ENCODE measurements around the gene CARMIL3. TPM values are rescaled to one million over a fixed set of nuclear protein-coding genes. Genes with fewer than 3 reads are reported as not detected.

Gene CARMIL3
- total and polyA plus RNA-seq, 2 experiments from 2014 or later = 3.7 to 11.8 TPM

DNA sequence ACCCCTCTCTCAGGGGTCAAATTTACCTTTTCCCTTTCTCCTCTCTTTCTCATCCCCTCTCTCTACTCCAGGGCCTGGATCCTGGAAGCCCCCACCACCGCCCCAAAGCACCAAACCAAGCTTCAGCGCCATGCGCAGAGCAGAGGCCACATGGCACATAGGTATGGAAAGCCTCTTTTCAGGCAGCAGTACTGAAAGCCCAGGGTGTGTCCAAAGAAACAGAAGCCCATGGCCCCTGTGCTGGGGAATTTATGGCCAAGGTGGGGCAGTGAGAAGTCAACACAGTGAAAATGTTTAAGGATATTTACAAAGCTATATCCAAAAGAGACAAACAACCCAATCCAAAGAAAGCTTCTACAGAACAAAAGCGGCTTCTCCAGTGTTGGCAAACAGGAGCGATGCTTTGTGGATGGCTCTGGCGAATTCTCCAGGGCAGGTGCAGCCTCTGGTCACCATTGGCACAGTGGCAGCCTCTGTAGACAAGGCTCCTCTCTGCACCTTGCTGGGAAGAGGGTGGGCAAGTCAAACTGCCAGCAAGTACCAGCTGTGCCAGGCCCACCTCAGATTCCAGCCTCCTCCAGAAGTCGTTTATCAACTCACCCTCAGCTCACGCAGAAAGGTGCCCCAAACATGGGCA is 14.8 kb downstream of the CARMIL3 start:
- Histone ChIP-seq H3K27ac (ENCODE audit: low read depth) (no peak overlapping the region), H3K9me2 (ENCODE audit: insufficient read depth) (no peaks in the 10 kb centered on the region), H3F3A (replicated peaks; ENCODE audit: low read depth) (no peaks in the 10 kb centered on the region), H3K79me2 (replicated peaks; ENCODE audit: insufficient read depth) (no peaks in the 10 kb centered on the region), H3K4me1 (ENCODE audit: insufficient read depth) (no peaks in the 10 kb centered on the region), H3K4me2 (no peak overlapping the region), H3K36me3 (ENCODE audit: insufficient read depth) (no peaks in the 10 kb centered on the region), H2AFZ (no peak overlapping the region), H3K27me3 (ENCODE audit: insufficient read depth) (no peaks in the 10 kb centered on the region), H3K4me3 (no peak overlapping the region), H4K20me1 (replicated peaks; ENCODE audit: insufficient read depth) (no peaks in the 10 kb centered on the region)
- no peak for ATAC-seq
- TF ChIP-seq, protein P1, sequence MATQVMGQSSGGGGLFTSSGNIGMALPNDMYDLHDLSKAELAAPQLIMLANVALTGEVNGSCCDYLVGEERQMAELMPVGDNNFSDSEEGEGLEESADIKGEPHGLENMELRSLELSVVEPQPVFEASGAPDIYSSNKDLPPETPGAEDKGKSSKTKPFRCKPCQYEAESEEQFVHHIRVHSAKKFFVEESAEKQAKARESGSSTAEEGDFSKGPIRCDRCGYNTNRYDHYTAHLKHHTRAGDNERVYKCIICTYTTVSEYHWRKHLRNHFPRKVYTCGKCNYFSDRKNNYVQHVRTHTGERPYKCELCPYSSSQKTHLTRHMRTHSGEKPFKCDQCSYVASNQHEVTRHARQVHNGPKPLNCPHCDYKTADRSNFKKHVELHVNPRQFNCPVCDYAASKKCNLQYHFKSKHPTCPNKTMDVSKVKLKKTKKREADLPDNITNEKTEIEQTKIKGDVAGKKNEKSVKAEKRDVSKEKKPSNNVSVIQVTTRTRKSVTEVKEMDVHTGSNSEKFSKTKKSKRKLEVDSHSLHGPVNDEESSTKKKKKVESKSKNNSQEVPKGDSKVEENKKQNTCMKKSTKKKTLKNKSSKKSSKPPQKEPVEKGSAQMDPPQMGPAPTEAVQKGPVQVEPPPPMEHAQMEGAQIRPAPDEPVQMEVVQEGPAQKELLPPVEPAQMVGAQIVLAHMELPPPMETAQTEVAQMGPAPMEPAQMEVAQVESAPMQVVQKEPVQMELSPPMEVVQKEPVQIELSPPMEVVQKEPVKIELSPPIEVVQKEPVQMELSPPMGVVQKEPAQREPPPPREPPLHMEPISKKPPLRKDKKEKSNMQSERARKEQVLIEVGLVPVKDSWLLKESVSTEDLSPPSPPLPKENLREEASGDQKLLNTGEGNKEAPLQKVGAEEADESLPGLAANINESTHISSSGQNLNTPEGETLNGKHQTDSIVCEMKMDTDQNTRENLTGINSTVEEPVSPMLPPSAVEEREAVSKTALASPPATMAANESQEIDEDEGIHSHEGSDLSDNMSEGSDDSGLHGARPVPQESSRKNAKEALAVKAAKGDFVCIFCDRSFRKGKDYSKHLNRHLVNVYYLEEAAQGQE (IDR thresholded peaks at IDR 0.05; ENCODE audit: unreplicated experiment) = no peak
- TF ChIP-seq CREB1 (CRISPR knock-in tag; IDR thresholded peaks at IDR 0.05; ENCODE audit: low read depth) = no peak
- TF ChIP-seq JUNB (IDR thresholded peaks at IDR 0.05; ENCODE audit: unreplicated experiment) = no peak
- TF ChIP-seq STAT1 (IDR thresholded peaks at IDR 0.05; ENCODE audit: unreplicated experiment) = no peak
- TF ChIP-seq, protein P2, sequence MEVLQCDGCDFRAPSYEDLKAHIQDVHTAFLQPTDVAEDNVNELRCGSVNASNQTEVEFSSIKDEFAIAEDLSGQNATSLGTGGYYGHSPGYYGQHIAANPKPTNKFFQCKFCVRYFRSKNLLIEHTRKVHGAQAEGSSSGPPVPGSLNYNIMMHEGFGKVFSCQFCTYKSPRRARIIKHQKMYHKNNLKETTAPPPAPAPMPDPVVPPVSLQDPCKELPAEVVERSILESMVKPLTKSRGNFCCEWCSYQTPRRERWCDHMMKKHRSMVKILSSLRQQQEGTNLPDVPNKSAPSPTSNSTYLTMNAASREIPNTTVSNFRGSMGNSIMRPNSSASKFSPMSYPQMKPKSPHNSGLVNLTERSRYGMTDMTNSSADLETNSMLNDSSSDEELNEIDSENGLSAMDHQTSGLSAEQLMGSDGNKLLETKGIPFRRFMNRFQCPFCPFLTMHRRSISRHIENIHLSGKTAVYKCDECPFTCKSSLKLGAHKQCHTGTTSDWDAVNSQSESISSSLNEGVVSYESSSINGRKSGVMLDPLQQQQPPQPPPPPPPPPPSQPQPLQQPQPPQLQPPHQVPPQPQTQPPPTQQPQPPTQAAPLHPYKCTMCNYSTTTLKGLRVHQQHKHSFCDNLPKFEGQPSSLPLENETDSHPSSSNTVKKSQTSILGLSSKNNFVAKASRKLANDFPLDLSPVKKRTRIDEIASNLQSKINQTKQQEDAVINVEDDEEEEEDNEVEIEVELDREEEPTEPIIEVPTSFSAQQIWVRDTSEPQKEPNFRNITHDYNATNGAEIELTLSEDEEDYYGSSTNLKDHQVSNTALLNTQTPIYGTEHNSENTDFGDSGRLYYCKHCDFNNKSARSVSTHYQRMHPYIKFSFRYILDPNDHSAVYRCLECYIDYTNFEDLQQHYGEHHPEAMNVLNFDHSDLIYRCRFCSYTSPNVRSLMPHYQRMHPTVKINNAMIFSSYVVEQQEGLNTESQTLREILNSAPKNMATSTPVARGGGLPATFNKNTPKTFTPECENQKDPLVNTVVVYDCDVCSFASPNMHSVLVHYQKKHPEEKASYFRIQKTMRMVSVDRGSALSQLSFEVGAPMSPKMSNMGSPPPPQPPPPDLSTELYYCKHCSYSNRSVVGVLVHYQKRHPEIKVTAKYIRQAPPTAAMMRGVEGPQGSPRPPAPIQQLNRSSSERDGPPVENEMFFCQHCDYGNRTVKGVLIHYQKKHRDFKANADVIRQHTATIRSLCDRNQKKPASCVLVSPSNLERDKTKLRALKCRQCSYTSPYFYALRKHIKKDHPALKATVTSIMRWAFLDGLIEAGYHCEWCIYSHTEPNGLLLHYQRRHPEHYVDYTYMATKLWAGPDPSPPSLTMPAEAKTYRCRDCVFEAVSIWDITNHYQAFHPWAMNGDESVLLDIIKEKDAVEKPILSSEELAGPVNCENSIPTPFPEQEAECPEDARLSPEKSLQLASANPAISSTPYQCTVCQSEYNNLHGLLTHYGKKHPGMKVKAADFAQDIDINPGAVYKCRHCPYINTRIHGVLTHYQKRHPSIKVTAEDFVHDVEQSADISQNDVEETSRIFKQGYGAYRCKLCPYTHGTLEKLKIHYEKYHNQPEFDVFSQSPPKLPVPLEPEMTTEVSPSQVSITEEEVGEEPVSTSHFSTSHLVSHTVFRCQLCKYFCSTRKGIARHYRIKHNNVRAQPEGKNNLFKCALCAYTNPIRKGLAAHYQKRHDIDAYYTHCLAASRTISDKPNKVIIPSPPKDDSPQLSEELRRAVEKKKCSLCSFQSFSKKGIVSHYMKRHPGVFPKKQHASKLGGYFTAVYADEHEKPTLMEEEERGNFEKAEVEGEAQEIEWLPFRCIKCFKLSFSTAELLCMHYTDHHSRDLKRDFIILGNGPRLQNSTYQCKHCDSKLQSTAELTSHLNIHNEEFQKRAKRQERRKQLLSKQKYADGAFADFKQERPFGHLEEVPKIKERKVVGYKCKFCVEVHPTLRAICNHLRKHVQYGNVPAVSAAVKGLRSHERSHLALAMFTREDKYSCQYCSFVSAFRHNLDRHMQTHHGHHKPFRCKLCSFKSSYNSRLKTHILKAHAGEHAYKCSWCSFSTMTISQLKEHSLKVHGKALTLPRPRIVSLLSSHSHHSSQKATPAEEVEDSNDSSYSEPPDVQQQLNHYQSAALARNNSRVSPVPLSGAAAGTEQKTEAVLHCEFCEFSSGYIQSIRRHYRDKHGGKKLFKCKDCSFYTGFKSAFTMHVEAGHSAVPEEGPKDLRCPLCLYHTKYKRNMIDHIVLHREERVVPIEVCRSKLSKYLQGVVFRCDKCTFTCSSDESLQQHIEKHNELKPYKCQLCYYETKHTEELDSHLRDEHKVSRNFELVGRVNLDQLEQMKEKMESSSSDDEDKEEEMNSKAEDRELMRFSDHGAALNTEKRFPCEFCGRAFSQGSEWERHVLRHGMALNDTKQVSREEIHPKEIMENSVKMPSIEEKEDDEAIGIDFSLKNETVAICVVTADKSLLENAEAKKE (CRISPR knock-in tag; IDR thresholded peaks at IDR 0.05) = no peak
- no peak for TF ChIP-seq EZH2 (IDR thresholded peaks at IDR 0.05; ENCODE audit: low read depth, unreplicated experiment)
- no peak for TF ChIP-seq EZH2phosphoT487 (IDR thresholded peaks at IDR 0.05; ENCODE audit: unreplicated experiment)
- TF ChIP-seq ZNF114 (CRISPR knock-in tag; IDR thresholded peaks at IDR 0.05) = no peak
- no peak for TF ChIP-seq POLR2AphosphoS5 (IDR thresholded peaks at IDR 0.05; ENCODE audit: low read depth)
- no peak for TF ChIP-seq ZNF331 (CRISPR knock-in tag; IDR thresholded peaks at IDR 0.05; ENCODE audit: low read depth)
- TF ChIP-seq NANOG (IDR thresholded peaks at IDR 0.05; ENCODE audit: borderline replicate concordance) = no peak
- TF ChIP-seq, protein P3, sequence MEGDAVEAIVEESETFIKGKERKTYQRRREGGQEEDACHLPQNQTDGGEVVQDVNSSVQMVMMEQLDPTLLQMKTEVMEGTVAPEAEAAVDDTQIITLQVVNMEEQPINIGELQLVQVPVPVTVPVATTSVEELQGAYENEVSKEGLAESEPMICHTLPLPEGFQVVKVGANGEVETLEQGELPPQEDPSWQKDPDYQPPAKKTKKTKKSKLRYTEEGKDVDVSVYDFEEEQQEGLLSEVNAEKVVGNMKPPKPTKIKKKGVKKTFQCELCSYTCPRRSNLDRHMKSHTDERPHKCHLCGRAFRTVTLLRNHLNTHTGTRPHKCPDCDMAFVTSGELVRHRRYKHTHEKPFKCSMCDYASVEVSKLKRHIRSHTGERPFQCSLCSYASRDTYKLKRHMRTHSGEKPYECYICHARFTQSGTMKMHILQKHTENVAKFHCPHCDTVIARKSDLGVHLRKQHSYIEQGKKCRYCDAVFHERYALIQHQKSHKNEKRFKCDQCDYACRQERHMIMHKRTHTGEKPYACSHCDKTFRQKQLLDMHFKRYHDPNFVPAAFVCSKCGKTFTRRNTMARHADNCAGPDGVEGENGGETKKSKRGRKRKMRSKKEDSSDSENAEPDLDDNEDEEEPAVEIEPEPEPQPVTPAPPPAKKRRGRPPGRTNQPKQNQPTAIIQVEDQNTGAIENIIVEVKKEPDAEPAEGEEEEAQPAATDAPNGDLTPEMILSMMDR (conservative IDR thresholded peaks at IDR 0.05; ENCODE audit: low read depth in 2 of 2) = no peak
- TF ChIP-seq, protein P4, sequence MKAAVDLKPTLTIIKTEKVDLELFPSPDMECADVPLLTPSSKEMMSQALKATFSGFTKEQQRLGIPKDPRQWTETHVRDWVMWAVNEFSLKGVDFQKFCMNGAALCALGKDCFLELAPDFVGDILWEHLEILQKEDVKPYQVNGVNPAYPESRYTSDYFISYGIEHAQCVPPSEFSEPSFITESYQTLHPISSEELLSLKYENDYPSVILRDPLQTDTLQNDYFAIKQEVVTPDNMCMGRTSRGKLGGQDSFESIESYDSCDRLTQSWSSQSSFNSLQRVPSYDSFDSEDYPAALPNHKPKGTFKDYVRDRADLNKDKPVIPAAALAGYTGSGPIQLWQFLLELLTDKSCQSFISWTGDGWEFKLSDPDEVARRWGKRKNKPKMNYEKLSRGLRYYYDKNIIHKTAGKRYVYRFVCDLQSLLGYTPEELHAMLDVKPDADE (IDR thresholded peaks at IDR 0.05) = no peak
- Mint-ChIP-seq H3K4me1 (peaks cover 3% of the 10 kb centered on the region; the same call in 1 of the 3 replicates), H3K9me3 (no peaks in the 10 kb centered on the region), H3K36me3 (ENCODE audit: low read depth) (no peaks in the 10 kb centered on the region), H3K27me3 (ENCODE audit: insufficient read depth, low read depth, poor library complexity) (peaks cover 2% of the 10 kb centered on the region), H3K27ac (no peak overlapping the region), H3K4me3 (no peak overlapping the region)
- DNase-seq (ENCODE audit: low spot score) = no peak
